ENCODE measurements around the gene ADRA2B.

ADRA2B gene

GRCh38 chr2:96138179-96139145 lies 22.1 kb upstream of the ADRA2B start, which contains the start of gene ASTL:
TSS of gene ASTL (minus strand) at chr2:96138502. CDS start at chr2:96138436, 66 bp downstream.
- TF ChIP-seq CTCF (IDR thresholded peaks at IDR 0.05; ENCODE audit: insufficient read depth, missing control alignments) = peak; percentile 64
- DNase-seq (ENCODE audit: insufficient read length, low spot score) (peak; percentile 83), FAIRE-seq (no peak)

- no peak for TF ChIP-seq CTCF (IDR thresholded peaks at IDR 0.05; ENCODE audit: insufficient read depth, missing control alignments)
- no peak for FAIRE-seq
Observed at GRCh38 chr2:96137321-96138178, 21.2 kb upstream of the ADRA2B start.

GRCh38 chr2:96136129-96136720 lies 19.9 kb upstream of the ADRA2B start:
- no peak for TF ChIP-seq CTCF (IDR thresholded peaks at IDR 0.05; ENCODE audit: insufficient read depth, missing control alignments)
- no peak for FAIRE-seq
- no peak for DNase-seq (ENCODE audit: insufficient read length, low spot score)

More at GRCh38 chr2:96137321-96138178, 21.2 kb upstream of the ADRA2B start:
- DNase-seq (ENCODE audit: insufficient read length, low spot score) = no peak

- DNase-seq (ENCODE audit: insufficient read length, low spot score) = no peak
- no peak for TF ChIP-seq CTCF (IDR thresholded peaks at IDR 0.05; ENCODE audit: insufficient read depth, missing control alignments)
- no peak for FAIRE-seq
Observed at GRCh38 chr2:96135621-96136020, 19.2 kb upstream of the ADRA2B start.

GRCh38 chr2:96135171-96135570 lies 18.8 kb upstream of the ADRA2B start:
- TF ChIP-seq CTCF (IDR thresholded peaks at IDR 0.05; ENCODE audit: insufficient read depth, missing control alignments) = no peak
- DNase-seq (ENCODE audit: insufficient read length, low spot score) (no peak), FAIRE-seq (no peak)

- DNase-seq (ENCODE audit: insufficient read length, low spot score) (no peak), FAIRE-seq (no peak)
- no peak for TF ChIP-seq CTCF (IDR thresholded peaks at IDR 0.05; ENCODE audit: insufficient read depth, missing control alignments)
Observed at GRCh38 chr2:96134421-96134820, 18.1 kb upstream of the ADRA2B start.
